ENCODE measurements around the gene RXYLT1. TPM values are rescaled to one million over a fixed set of nuclear protein-coding genes. Genes with fewer than 3 reads are reported as not detected.

RXYLT1 gene
- total and polyA plus RNA-seq, 2 of the 8 experiments (the other 6 are each of a cell fraction or from before 2014, with no cell fraction given), result 3.8 to 10.9 TPM

- no peak for TF ChIP-seq CHD7 (IDR thresholded peaks at IDR 0.05; ENCODE audit: insufficient replicate concordance, low read length)
- TF ChIP-seq CBX5 (IDR thresholded peaks at IDR 0.05; ENCODE audit: low read depth, low read length), result no peak
- TF ChIP-seq KDM4A (IDR thresholded peaks at IDR 0.05; ENCODE audit: low read depth, low read length, severe bottlenecking), result no peak
- TF ChIP-seq MAX (IDR thresholded peaks at IDR 0.05), result no peak
- TF ChIP-seq RAD21 (IDR thresholded peaks at IDR 0.05 in 1 of 2, conservative IDR thresholded peaks at IDR 0.05 in 1 of 2; ENCODE audit: low read depth in 2 of 2, low read length in 2 of 2), result no peak
- no peak for TF ChIP-seq SP4 (IDR thresholded peaks at IDR 0.05; ENCODE audit: low read length)
- TF ChIP-seq ASH2L (IDR thresholded peaks at IDR 0.05; ENCODE audit: low read length), result no peak
Measured at GRCh38 chr12:63747553-63747952, 32.2 kb upstream of the RXYLT1 start (continued).
